C4-2B (cell line): Measurements from ENCODE around the gene ZBTB12.

Source experiments
- CTCF ChIP-seq: fragments of 450-650 bp; conservative IDR thresholded peaks from 2 replicates; pipeline ENCODE4 v1.5.1; 2017; ENCODE audit warnings: mild to moderate bottlenecking
- ZFX ChIP-seq: fragments of 450-650 bp; IDR thresholded peaks from 2 replicates; pipeline ENCODE4 v1.6.1; 2017

- no peak for TF ChIP-seq CTCF
- TF ChIP-seq ZFX: no peak
Measured at GRCh38 chr6:31899882-31900722, 1.8 kb downstream of the ZBTB12 start.
